Measurements from ENCODE around the gene HCK.

Gene HCK

GRCh38 chr20:32052090-32052777 lies at the start of gene HCK:
TSS of gene HCK (plus strand) at chr20:32052242.
- no peak for DNase-seq

- DNase-seq, result no peak
Observed at GRCh38 chr20:32003325-32003724, 48.7 kb upstream of the HCK start.

- peak in 1 of 2 experiments; percentile 21 for DNase-seq
Observed at GRCh38 chr20:32004963-32005362, 47.1 kb upstream of the HCK start.

- DNase-seq, result no peak
Observed at GRCh38 chr20:32006053-32006452, 46.0 kb upstream of the HCK start.

GRCh38 chr20:32006841-32007786 lies 44.9 kb upstream of the HCK start:
- peak; percentile 20 to 63 for DNase-seq

GRCh38 chr20:32007787-32008616 lies 44.0 kb upstream of the HCK start:
- peak in 1 of 2 experiments; percentile 52 for DNase-seq

- DNase-seq, result no peak
Observed at GRCh38 chr20:32009564-32009963, 42.5 kb upstream of the HCK start.

- DNase-seq, result no peak
Observed at GRCh38 chr20:32010101-32010500, 41.9 kb upstream of the HCK start, which contains the start of gene CCM2L. TSS of gene CCM2L (plus strand) at chr20:32010438. CDS start at chr20:32010455, 17 bp downstream.

- no peak for DNase-seq
Observed at GRCh38 chr20:32010666-32011065, 41.4 kb upstream of the HCK start.

- no peak for DNase-seq
Observed at GRCh38 chr20:32012159-32012688, 39.8 kb upstream of the HCK start.

- no peak for DNase-seq
Observed at GRCh38 chr20:32013326-32013725, 38.7 kb upstream of the HCK start.

GRCh38 chr20:32017711-32018251 lies 34.3 kb upstream of the HCK start:
- no peak for DNase-seq

- peak; percentile 13 to 72 for DNase-seq
Observed at GRCh38 chr20:32018269-32019155, 33.5 kb upstream of the HCK start.

- DNase-seq, result peak in 1 of 2 experiments; percentile 45
Observed at GRCh38 chr20:32019156-32019510, 32.9 kb upstream of the HCK start.

GRCh38 chr20:32019563-32020463 lies 32.2 kb upstream of the HCK start:
- DNase-seq, result no peak

- DNase-seq, result no peak
Observed at GRCh38 chr20:32021091-32021490, 31.0 kb upstream of the HCK start.

- no peak for DNase-seq
Observed at GRCh38 chr20:32024683-32025295, 27.3 kb upstream of the HCK start.

- DNase-seq, result no peak
Observed at GRCh38 chr20:32027643-32028042, 24.4 kb upstream of the HCK start.

- peak in 1 of 2 experiments; percentile 11 for DNase-seq
Observed at GRCh38 chr20:32028647-32029372, 23.2 kb upstream of the HCK start.

Data from NCI-H446 (cell line).